WTC11 (cell line): Measurements from ENCODE around the gene AQP10. TPM values are rescaled to one million over a fixed set of nuclear protein-coding genes. Genes with fewer than 3 reads are reported as not detected.
"Not testable (repeated sequence)": the region's sequence is repeated elsewhere in the genome, so short reads cannot be mapped to it uniquely, and the experiment has no call there.

Experiments used
- ATAC-seq: fragments of 200-7000 bp; cut with Tn5 transposase; 2 replicates; pipeline ENCODE4 v1.10.0; 2021; ENCODE audit warnings: mild to moderate bottlenecking, moderate library complexity
- CTCF ChIA-PET: fragments of 300-600 bp; sonication (Branson Sonifier 250); formaldehyde crosslinking; loops from one replicate; lab custom pipeline; 2021; ENCODE audit warnings: antibody characterized with exemption; lab: Charles Lee
- POLR2A ChIA-PET: fragments of 350-600 bp; sonication (Branson Sonifier 250); formaldehyde crosslinking; loops from one replicate; lab custom pipeline; 2021; ENCODE audit warnings: antibody characterized with exemption; lab: Charles Lee
- DNase-seq: peaks from one replicate; pipeline ENCODE4 v3.0.0; 2021; ENCODE audit warnings: low spot score
- H3K27ac Mint-ChIP-seq: 2 replicates; pipeline ENCODE4 v1.8.0; 2021; ENCODE audit warnings: mixed read lengths
- H3K27me3 Mint-ChIP-seq: 2 replicates; pipeline ENCODE4 v1.8.0; 2021; ENCODE audit warnings: low read depth, mild to moderate bottlenecking, moderate library complexity, mixed read lengths
- H3K36me3 Mint-ChIP-seq: 2 replicates; pipeline ENCODE4 v1.8.0; 2021; ENCODE audit warnings: mixed read lengths
- H3K4me1 Mint-ChIP-seq: 2 replicates; pipeline ENCODE4 v1.8.0; 2022; ENCODE audit warnings: mixed read lengths
- H3K4me3 Mint-ChIP-seq: 2 replicates; pipeline ENCODE4 v1.8.0; 2021; ENCODE audit warnings: mild to moderate bottlenecking, moderate library complexity, mixed read lengths
- H3K9me3 Mint-ChIP-seq: 2 replicates; pipeline ENCODE4 v1.8.0; 2021; ENCODE audit warnings: mixed read lengths
- ATF6 ChIP-seq: sonication (generic); formaldehyde crosslinking; IDR thresholded peaks from 2 replicates; pipeline ENCODE4 v1.8.1; 2023; ENCODE audit warnings: mild to moderate bottlenecking, missing genetic modification reagents
- ELF4 ChIP-seq: sonication (generic); formaldehyde crosslinking; IDR thresholded peaks from 2 replicates; pipeline ENCODE4 v1.8.1; 2022; ENCODE audit warnings: low read depth, mild to moderate bottlenecking, moderate library complexity, missing genetic modification reagents
- EMX1 ChIP-seq: fragments of 250-450 bp; sonication (Bioruptor Pico); IDR thresholded peaks from 2 replicates; pipeline ENCODE4 v1.8.0; 2021; ENCODE audit warnings: mild to moderate bottlenecking
- ETV6 ChIP-seq: sonication (generic); formaldehyde crosslinking; IDR thresholded peaks from 2 replicates; pipeline ENCODE4 v1.8.1; 2022; ENCODE audit warnings: mild to moderate bottlenecking, missing genetic modification reagents
- FOXP4 ChIP-seq: sonication (generic); formaldehyde crosslinking; IDR thresholded peaks from 2 replicates; pipeline ENCODE4 v1.8.0; 2022; ENCODE audit warnings: mild to moderate bottlenecking, missing genetic modification reagents
- GTF2I ChIP-seq: fragments of 250-450 bp; sonication (Bioruptor Pico); conservative IDR thresholded peaks from 2 replicates; pipeline ENCODE4 v1.4.0; 2021; ENCODE audit warnings: mild to moderate bottlenecking
- HMGA2 ChIP-seq: fragments of 250-450 bp; sonication (Bioruptor Pico); IDR thresholded peaks from 2 replicates; pipeline ENCODE4 v1.4.0; 2021; ENCODE audit warnings: mild to moderate bottlenecking, moderate library complexity
- MXD4 ChIP-seq: fragments of 250-450 bp; sonication (Bioruptor Pico); IDR thresholded peaks from 2 replicates; pipeline ENCODE4 v1.8.0; 2021; ENCODE audit warnings: mild to moderate bottlenecking, moderate library complexity, borderline replicate concordance
- NR1H2 ChIP-seq: sonication (generic); formaldehyde crosslinking; IDR thresholded peaks from 2 replicates; pipeline ENCODE4 v1.9.0; 2021; ENCODE audit warnings: mild to moderate bottlenecking, moderate library complexity, missing genetic modification reagents
- NR2C2 ChIP-seq: sonication (generic); formaldehyde crosslinking; IDR thresholded peaks from 2 replicates; pipeline ENCODE4 v1.8.0; 2022; ENCODE audit warnings: mild to moderate bottlenecking, missing genetic modification reagents
- OVOL2 ChIP-seq: fragments of 250-450 bp; sonication (Bioruptor Pico); IDR thresholded peaks from 2 replicates; pipeline ENCODE4 v1.9.0; 2021; ENCODE audit warnings: mild to moderate bottlenecking, borderline replicate concordance
- TCF7 ChIP-seq: sonication (generic); formaldehyde crosslinking; IDR thresholded peaks from 2 replicates; pipeline ENCODE4 v1.8.0; 2022; ENCODE audit warnings: mild to moderate bottlenecking, low read depth, missing genetic modification reagents, moderate library complexity
- ZNF232 ChIP-seq: sonication (generic); formaldehyde crosslinking; IDR thresholded peaks from 2 replicates; pipeline ENCODE4 v1.8.0; 2022; ENCODE audit warnings: mild to moderate bottlenecking, missing genetic modification reagents
- ZNF281 ChIP-seq: sonication (generic); formaldehyde crosslinking; IDR thresholded peaks from 2 replicates; pipeline ENCODE4 v1.8.0; 2023; ENCODE audit warnings: mild to moderate bottlenecking, missing genetic modification reagents
- ZNF416 ChIP-seq: fragments of 250-450 bp; sonication (Bioruptor Pico); IDR thresholded peaks from 2 replicates; pipeline ENCODE4 v1.9.0; 2021; ENCODE audit warnings: mild to moderate bottlenecking, inconsistent platforms
- ZNF671 ChIP-seq: fragments of 250-450 bp; sonication (Bioruptor Pico); IDR thresholded peaks from 2 replicates; pipeline ENCODE4 v1.8.0; 2021; ENCODE audit warnings: mild to moderate bottlenecking
- total RNA-seq: library from RNA; stranded (reverse); gene quantifications from 3 replicates; pipeline ENCODE4 v1.2.3, GENCODE V29; 2021
- TF ChIP-seq, protein P1 (sequence below): fragments of 250-450 bp; sonication (Bioruptor Pico); conservative IDR thresholded peaks from 2 replicates; pipeline ENCODE4 v1.9.0; 2021; ENCODE audit warnings: mild to moderate bottlenecking
- TF ChIP-seq, protein P2 (sequence below): sonication (generic); formaldehyde crosslinking; IDR thresholded peaks from 2 replicates; pipeline ENCODE4 v1.8.0; 2023; ENCODE audit warnings: missing genetic modification reagents

Gene AQP10
- total RNA-seq, 1 experiment from 2014 or later, result not detected

DNA sequence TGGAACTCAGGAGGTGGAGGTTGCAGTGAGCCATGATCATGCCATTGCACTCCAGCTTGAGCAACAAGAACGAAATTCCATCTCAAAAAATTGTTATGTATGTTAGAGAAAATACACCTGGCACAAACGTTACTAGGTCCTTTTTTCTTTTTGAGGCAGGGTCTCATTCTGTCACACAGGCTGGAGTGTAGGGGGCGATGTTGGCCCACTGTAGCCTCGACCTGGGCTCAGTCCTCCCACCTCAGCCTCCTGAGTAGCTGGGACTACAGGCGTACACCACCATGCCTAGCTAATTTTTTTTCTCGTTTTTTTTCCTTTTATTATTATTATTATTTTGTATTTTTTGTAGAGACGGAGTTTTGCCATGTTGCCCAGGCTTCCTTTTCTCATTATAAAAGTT lies 44.1 kb upstream of the AQP10 start:
- ChIA-PET CTCF (interaction anchor here (0.6 to 2.4 kb wide), 12 partner anchors 14 to 270 kb away, joined by 3 to 35 read pairs (median 4); partner anchors contain the start of gene ATP8B2), POLR2A (interaction anchor here (0.6 to 0.7 kb wide), 2 partner anchors 25 to 132 kb away, joined by 3 read pairs; no protein-coding TSS in a partner anchor)
- H3K4me3 Mint-ChIP-seq, result no peak overlapping the region
- H3K9me3 Mint-ChIP-seq, result no peaks in the 10 kb centered on the region
- ATAC-seq, result no peak
- no peaks in the 10 kb centered on the region for H3K27me3 Mint-ChIP-seq
- TF ChIP-seq EMX1, result no peak
- no peak for TF ChIP-seq GTF2I
- TF ChIP-seq ELF4 (CRISPR knock-in tag), result no peak
- no peak for TF ChIP-seq MXD4
- TF ChIP-seq ZNF416 (CRISPR knock-in tag), result no peak
- TF ChIP-seq NR2C2 (CRISPR knock-in tag), result no peak
- no peak for TF ChIP-seq OVOL2
- TF ChIP-seq, protein P1, sequence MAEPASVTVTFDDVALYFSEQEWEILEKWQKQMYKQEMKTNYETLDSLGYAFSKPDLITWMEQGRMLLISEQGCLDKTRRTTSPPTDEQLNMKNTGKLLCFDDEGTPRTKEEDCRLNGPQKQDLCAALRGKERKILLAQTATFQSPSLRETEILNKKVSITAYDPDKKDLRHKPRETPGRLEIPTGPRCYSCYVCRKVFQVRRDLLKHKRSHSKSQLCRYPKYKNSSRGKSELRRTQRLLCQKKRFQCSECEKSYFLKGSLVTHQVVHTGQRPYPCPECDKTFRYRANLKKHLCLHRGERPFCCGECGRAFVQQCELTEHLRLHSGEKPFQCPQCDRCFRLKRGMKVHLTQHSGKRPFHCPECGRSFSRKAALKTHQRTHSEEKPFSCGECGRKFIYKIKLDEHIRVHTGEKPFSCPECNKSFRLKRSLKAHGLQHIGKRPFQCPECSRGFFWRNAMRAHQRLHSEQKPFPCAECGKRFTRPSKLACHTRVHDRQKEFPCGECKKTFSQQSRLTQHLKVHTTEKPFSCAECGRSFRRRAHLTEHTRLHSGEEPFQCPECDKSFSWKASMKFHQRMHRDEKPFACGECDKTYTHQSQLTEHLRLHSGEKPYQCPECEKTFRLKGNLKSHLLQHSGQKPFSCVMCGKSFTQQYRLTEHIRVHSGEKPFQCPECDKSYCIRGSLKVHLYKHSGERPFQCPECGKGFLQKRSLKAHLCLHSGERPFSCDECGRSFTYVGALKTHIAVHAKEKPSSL (CRISPR knock-in tag), result no peak
- no peak for TF ChIP-seq HMGA2
- no peak for TF ChIP-seq ETV6
- TF ChIP-seq ZNF281, result no peak
- no peak for TF ChIP-seq ZNF671 (CRISPR knock-in tag)
- H3K36me3 Mint-ChIP-seq, result peaks cover 15% of the 10 kb centered on the region
- H3K4me1 Mint-ChIP-seq, result peaks cover 11% of the 10 kb centered on the region
- H3K27ac Mint-ChIP-seq, result no peak overlapping the region
- peak; percentile 38 for DNase-seq

GRCh38 chr1:154287591-154287990 lies 33.3 kb upstream of the AQP10 start:
- CTCF ChIA-PET, H3K27ac Mint-ChIP-seq, H3K4me3 Mint-ChIP-seq, DNase-seq, ATAC-seq, H3K36me3 Mint-ChIP-seq, H3K27me3 Mint-ChIP-seq, H3K4me1 Mint-ChIP-seq, POLR2A ChIA-PET, H3K9me3 Mint-ChIP-seq: not testable (repeated sequence)

- H3K27ac Mint-ChIP-seq, result no peak overlapping the region
- H3K9me3 Mint-ChIP-seq, result peaks cover 15% of the 10 kb centered on the region
- TF ChIP-seq ATF6 (no peak), ZNF232 (no peak), NR1H2 (CRISPR knock-in tag) (no peak), TCF7 (CRISPR knock-in tag) (no peak), FOXP4 (CRISPR knock-in tag) (no peak)
- TF ChIP-seq, protein P2, sequence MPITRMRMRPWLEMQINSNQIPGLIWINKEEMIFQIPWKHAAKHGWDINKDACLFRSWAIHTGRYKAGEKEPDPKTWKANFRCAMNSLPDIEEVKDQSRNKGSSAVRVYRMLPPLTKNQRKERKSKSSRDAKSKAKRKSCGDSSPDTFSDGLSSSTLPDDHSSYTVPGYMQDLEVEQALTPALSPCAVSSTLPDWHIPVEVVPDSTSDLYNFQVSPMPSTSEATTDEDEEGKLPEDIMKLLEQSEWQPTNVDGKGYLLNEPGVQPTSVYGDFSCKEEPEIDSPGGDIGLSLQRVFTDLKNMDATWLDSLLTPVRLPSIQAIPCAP, result no peak
- TF ChIP-seq, all 79 proteins: peak for 0
- ChIA-PET CTCF (interaction anchor here (0.8 to 1.5 kb wide), 4 partner anchors 35 to 46 kb away, joined by 3 to 8 read pairs (median 4); partner anchors contain the start of gene ATP8B2), POLR2A (no interaction called here)
- DNase-seq (no peak), ATAC-seq (no peak)
- Mint-ChIP-seq H3K36me3 (peaks cover 4% of the 10 kb centered on the region; the same call in 1 of the 2 replicates), H3K4me1 (0 out of 2 replicates have a peak, but pooled peaks cover 2% of the 10 kb centered on the region), H3K27me3 (peaks cover 5% of the 10 kb centered on the region; the same call in 1 of the 2 replicates), H3K4me3 (no peak overlapping the region)
Measured at GRCh38 chr1:154288661-154289060, 32.2 kb upstream of the AQP10 start.
